ENCODE data around the gene FCN2. TPM values are rescaled to one million over a fixed set of nuclear protein-coding genes. Genes with fewer than 3 reads are reported as not detected.

The FCN2 gene
- total RNA-seq, 4 donors from 2014 or later = not detected

DNA sequence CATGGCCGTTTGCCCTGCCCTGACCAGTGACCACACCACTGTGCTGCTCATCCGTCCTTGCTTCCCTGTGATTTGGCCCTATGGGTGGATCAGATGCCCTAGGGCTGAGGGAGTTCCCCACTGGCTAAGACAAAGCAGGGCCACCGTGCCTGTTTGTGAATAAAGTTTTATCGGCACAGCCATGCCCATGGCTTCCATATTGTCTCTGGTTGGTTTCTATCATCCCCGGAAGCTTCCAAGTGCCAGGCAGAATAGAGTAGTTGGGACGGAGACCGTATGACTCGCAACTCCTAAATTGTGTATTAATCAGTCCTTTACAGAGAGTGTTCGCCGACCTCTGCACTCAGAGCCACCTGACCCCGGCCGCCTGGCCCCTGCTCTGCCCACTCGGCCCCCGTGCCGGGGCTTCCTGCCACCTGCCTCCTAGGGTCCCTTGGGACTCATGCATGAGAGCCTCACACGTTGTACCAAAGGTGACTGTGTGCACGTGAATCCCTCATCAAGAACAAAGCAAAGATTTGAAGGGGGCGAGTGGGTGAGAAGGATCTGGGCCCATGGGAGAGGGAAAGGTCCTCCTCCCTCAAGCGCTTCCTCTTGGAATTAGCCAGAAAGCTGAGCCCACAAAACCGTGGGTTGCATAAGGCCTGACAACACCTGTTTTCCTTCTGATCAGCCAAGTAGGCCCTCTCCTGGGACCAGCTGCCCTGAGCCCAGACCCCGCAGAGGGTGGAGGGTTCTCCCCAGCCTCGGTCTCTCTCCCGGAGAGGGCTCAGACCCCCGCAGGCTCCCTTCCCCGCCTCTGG, 11.7 kb upstream of the FCN2 start:
- no peak for DNase-seq
- intact Hi-C loops (cut with DNase I) = no loop called here
- TF ChIP-seq, protein P1, sequence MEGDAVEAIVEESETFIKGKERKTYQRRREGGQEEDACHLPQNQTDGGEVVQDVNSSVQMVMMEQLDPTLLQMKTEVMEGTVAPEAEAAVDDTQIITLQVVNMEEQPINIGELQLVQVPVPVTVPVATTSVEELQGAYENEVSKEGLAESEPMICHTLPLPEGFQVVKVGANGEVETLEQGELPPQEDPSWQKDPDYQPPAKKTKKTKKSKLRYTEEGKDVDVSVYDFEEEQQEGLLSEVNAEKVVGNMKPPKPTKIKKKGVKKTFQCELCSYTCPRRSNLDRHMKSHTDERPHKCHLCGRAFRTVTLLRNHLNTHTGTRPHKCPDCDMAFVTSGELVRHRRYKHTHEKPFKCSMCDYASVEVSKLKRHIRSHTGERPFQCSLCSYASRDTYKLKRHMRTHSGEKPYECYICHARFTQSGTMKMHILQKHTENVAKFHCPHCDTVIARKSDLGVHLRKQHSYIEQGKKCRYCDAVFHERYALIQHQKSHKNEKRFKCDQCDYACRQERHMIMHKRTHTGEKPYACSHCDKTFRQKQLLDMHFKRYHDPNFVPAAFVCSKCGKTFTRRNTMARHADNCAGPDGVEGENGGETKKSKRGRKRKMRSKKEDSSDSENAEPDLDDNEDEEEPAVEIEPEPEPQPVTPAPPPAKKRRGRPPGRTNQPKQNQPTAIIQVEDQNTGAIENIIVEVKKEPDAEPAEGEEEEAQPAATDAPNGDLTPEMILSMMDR (IDR thresholded peaks at IDR 0.05) = no peak
- no peak for TF ChIP-seq POLR2A (IDR thresholded peaks at IDR 0.05)
- H3K36me3 ChIP-seq = no peaks in the 10 kb centered on the region
- peaks cover 0 to 49% (median 1%) of the 10 kb centered on the region in 4 donors for H3K27me3 ChIP-seq
- peaks cover 0 to 17% (median 0%) of the 10 kb centered on the region in 3 donors for H3K4me1 ChIP-seq
- H3K27ac ChIP-seq = no peak overlapping the region
- H3K9me3 ChIP-seq = no peaks in the 10 kb centered on the region
- no peak overlapping the region for H3K4me3 ChIP-seq
- 68 to 86% methylated on average over 15 to 23 of the region's 25 CpGs for WGBS, 2 donors

DNA sequence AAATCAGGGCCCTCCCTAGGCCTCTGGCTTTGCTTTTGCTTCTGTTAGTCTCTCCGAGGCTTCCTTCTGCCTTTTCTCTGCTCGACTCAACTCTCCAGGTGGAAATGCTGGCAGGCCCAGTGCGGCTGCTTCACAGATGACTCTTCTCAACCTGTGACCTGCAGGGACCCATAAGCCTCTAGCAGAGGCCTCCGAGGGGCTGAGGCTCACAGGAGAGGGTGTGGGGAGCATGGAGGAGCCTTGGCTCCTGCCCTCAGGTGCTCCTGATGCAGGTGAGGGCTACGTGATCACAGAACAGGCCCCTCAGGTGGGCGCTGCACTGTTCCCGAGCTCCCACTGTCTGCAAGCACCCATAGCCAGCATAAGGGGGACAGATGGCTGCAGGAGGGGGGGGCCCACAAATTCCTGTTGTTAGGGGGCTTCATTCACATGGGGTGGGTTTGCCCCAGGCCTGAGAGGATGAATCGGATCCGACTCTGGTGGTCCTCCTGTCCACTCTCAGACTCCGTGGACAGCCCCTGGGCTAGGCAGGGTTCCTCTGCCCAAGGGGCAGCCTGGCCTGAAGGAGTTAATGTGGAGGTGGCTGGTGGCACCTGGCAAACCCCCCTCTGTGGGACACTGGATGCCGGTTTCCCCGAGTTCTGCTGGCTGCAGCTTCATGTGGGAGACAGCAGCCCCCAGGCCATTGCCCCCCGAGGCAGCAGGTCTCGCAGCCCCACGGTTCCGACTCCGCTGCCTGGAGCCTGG, 10.9 kb upstream of the FCN2 start:
- no peaks in the 10 kb centered on the region for H3K36me3 ChIP-seq
- H3K9me3 ChIP-seq = no peaks in the 10 kb centered on the region
- peaks cover 0 to 10% (median 0%) of the 10 kb centered on the region in 3 donors for H3K4me1 ChIP-seq
- no peak overlapping the region for H3K4me3 ChIP-seq
- TF ChIP-seq POLR2A (IDR thresholded peaks at IDR 0.05) = no peak
- TF ChIP-seq, protein P1 (IDR thresholded peaks at IDR 0.05) = no peak
- H3K27ac ChIP-seq = no peak overlapping the region
- peaks cover 0 to 41% (median 1%) of the 10 kb centered on the region in 4 donors for H3K27me3 ChIP-seq
- DNase-seq = no peak
- intact Hi-C loops (cut with DNase I) = no loop called here
- WGBS, 2 donors = 67 to 81% methylated on average over 3 to 6 of the region's 17 CpGs

DNA sequence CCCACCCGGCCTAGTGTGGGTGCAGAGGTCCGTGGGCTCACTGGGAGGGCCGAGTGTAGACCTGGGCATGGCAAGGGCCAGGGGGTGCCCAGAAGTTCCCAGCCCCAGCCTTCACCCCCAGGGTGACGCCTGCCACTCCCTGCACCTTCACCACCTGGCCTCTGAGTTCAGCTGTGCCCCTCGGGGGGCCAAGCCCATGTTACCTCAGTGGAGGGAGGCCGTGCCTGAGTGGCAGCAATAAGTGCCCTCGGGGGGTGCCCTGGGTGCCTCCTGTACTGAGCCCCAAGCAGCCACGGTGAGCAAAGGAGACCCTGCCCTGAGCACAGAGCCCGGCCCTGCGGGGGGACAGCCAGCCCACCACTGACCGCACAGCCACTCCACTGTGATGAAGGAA, 10.3 kb upstream of the FCN2 start:
- Histone ChIP-seq H3K27me3 (peaks cover 0 to 39% (median 1%) of the 10 kb centered on the region in 4 donors), H3K4me1 (peaks cover 0 to 6% (median 0%) of the 10 kb centered on the region in 3 donors), H3K27ac (no peak overlapping the region), H3K9me3 (no peaks in the 10 kb centered on the region), H3K36me3 (no peaks in the 10 kb centered on the region), H3K4me3 (no peak overlapping the region)
- intact Hi-C loops (cut with DNase I) = no loop called here
- no CpG with 5 or more reads among the region's 11 CpGs for WGBS, 2 donors
- no peak for DNase-seq
- TF ChIP-seq, protein P1 (IDR thresholded peaks at IDR 0.05) = no peak
- TF ChIP-seq POLR2A (IDR thresholded peaks at IDR 0.05) = no peak

DNA sequence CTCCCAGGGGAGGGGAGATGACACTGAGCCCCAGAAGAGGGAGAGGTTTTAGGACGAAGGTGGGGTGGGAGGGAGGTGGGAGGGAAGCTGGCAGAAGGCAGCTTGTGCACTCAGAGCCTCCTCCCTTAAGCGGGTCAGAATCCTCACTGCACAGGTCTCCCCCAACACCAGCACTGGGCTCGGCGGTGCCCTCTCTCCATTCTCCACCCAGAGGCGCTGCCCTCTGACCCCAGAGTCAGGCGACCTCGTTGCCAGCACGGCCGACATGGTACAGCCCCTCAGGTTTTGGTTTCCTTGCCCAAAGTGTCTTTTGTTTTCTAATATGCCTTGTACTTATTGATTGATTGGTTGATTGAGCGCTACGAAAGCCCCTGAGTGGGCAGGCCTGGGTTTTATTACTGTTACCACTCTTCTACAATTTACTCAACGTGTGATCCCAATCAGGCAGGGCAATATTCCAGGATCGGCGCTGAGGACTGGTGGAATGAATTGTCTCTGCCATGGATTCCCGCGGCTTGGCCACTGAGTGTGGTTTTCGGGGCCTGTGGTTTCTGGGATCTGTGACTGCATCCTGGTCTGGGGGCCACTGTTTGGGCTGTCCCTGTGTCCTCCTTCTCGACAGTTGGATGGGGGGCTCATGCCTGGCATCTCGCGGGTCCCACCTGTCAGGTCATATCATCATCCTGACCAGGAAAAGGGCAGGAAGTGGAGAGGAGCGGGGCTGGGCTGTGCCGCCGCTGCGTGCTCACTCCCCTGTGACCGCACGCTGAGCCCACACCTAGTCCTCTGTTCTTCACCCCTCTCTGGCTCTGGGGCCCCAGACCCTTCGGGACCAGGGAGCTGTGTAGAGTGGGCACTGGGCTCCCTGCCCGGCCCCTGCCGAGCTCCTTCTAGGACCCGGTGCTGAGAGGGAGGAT, 9.6 kb upstream of the FCN2 start:
- Histone ChIP-seq H3K36me3 (no peaks in the 10 kb centered on the region), H3K4me3 (no peak overlapping the region), H3K9me3 (no peaks in the 10 kb centered on the region), H3K27ac (no peak overlapping the region), H3K4me1 (peaks cover 0 to 6% (median 0%) of the 10 kb centered on the region in 3 donors), H3K27me3 (peaks cover 0 to 37% (median 1%) of the 10 kb centered on the region in 4 donors)
- TF ChIP-seq POLR2A (IDR thresholded peaks at IDR 0.05) = no peak
- TF ChIP-seq, protein P1 (IDR thresholded peaks at IDR 0.05) = no peak
- DNase-seq = no peak
- intact Hi-C loops (cut with DNase I) = no loop called here
- 69 to 78% methylated on average over 12 to 23 of the region's 30 CpGs for WGBS, 2 donors

All from esophagus squamous epithelium (tissue), 5 donors.